Stimulated activated CD8-positive, alpha-beta memory T cell treated with anti-CD3 and anti-CD28 coated beads, Interleukin-12 subunit alpha, Interleukin-12 subunit beta, amount 100 ng/mL, for 24 hours (primary cell): Measurements from ENCODE around the gene SLC6A19.
"Not testable (repeated sequence)": the region's sequence is repeated elsewhere in the genome, so short reads cannot be mapped to it uniquely, and the experiment has no call there.

ENCODE experiments used
- DNase-seq: peaks from one replicate; pipeline ENCODE4 v3.0.0-alpha.2; 2020; ENCODE audit errors: extremely low read depth

Gene SLC6A19

GRCh38 chr5:1201327-1202025 is at the start of gene SLC6A19:
TSS of gene SLC6A19 (plus strand) at chr5:1201595. CDS start at chr5:1201651, 56 bp downstream.
- no peak for DNase-seq

GRCh38 chr5:1152156-1152555 is 49.2 kb upstream of the SLC6A19 start:
- DNase-seq = no peak

GRCh38 chr5:1152771-1153282 is 48.6 kb upstream of the SLC6A19 start:
- DNase-seq = no peak

GRCh38 chr5:1153428-1153827 is 48.0 kb upstream of the SLC6A19 start:
- DNase-seq = no peak

GRCh38 chr5:1155191-1156032 is 46.0 kb upstream of the SLC6A19 start:
- DNase-seq = no peak

GRCh38 chr5:1156033-1156753 is 45.2 kb upstream of the SLC6A19 start:
- no peak for DNase-seq

GRCh38 chr5:1156754-1157460 is 44.5 kb upstream of the SLC6A19 start:
- no peak for DNase-seq

GRCh38 chr5:1157461-1157986 is 43.9 kb upstream of the SLC6A19 start:
- DNase-seq = not testable (repeated sequence)

- no peak for DNase-seq
These were observed 42.6 kb upstream of the SLC6A19 start for GRCh38 chr5:1158647-1159340.

GRCh38 chr5:1159341-1159675 is 42.1 kb upstream of the SLC6A19 start:
- DNase-seq = no peak

- DNase-seq = no peak
These were observed 41.5 kb upstream of the SLC6A19 start for GRCh38 chr5:1159774-1160406.

GRCh38 chr5:1161108-1161832 is 40.1 kb upstream of the SLC6A19 start:
- DNase-seq = no peak

GRCh38 chr5:1161833-1162229 is 39.6 kb upstream of the SLC6A19 start:
- DNase-seq = no peak

GRCh38 chr5:1162276-1162675 is 39.1 kb upstream of the SLC6A19 start:
- no peak for DNase-seq

- DNase-seq = no peak
These were observed 38.6 kb upstream of the SLC6A19 start for GRCh38 chr5:1162751-1163150.

- DNase-seq = no peak
These were observed 38.0 kb upstream of the SLC6A19 start for GRCh38 chr5:1163366-1163765.

- no peak for DNase-seq
These were observed 37.5 kb upstream of the SLC6A19 start for GRCh38 chr5:1163879-1164278.

GRCh38 chr5:1164696-1165630 is 36.4 kb upstream of the SLC6A19 start:
- no peak for DNase-seq

GRCh38 chr5:1165864-1166263 is 35.5 kb upstream of the SLC6A19 start:
- DNase-seq = no peak
